GM23338 (cell line): ENCODE data around the gene ERC1. TPM values are rescaled to one million over a fixed set of nuclear protein-coding genes. Genes with fewer than 3 reads are reported as not detected.

Experiments used
- ATAC-seq: fragments of 200-7000 bp; cut with Tn5 transposase; 3 replicates; pipeline ENCODE4 v1.9.1; 2020
- DNase-seq: peaks from one replicate; pipeline ENCODE4 v3.0.0-alpha.2; 2015; ENCODE audit warnings: low spot score
- H2AFZ ChIP-seq: fragments of 200-600 bp; sonication (generic); 2 replicates; pipeline ENCODE4 v1.8.0; 2016; ENCODE audit warnings: antibody characterized with exemption, mild to moderate bottlenecking, moderate library complexity
- H3F3A ChIP-seq: fragments of 200-600 bp; sonication (generic); replicated peaks from 2 replicates; pipeline ENCODE4 v1.8.0; 2017; ENCODE audit warnings: antibody characterized with exemption, mixed run types, low read depth
- H3K27ac ChIP-seq: fragments of 200-600 bp; sonication (generic); 2 replicates; pipeline ENCODE4 v1.6.1; 2016; ENCODE audit warnings: low read depth
- H3K27me3 ChIP-seq: fragments of 200-600 bp; sonication (generic); 2 replicates; pipeline ENCODE4 v1.8.0; 2016; ENCODE audit warnings: mild to moderate bottlenecking, mixed run types, moderate library complexity; ENCODE audit not compliant: insufficient read depth
- H3K36me3 ChIP-seq: fragments of 200-600 bp; sonication (generic); 2 replicates; pipeline ENCODE4 v1.8.0; 2016; ENCODE audit warnings: mild to moderate bottlenecking; ENCODE audit not compliant: insufficient read depth
- H3K4me1 ChIP-seq: fragments of 200-600 bp; sonication (generic); 2 replicates; pipeline ENCODE4 v1.8.0; 2016; ENCODE audit warnings: mild to moderate bottlenecking, moderate library complexity; ENCODE audit not compliant: insufficient read depth
- H3K4me2 ChIP-seq: fragments of 200-600 bp; sonication (generic); 2 replicates; pipeline ENCODE4 v1.7.1; 2017; ENCODE audit warnings: mixed run types
- H3K4me3 ChIP-seq: fragments of 200-600 bp; sonication (generic); 2 replicates; pipeline ENCODE4 v1.6.1; 2016; ENCODE audit warnings: mixed run types
- H3K79me2 ChIP-seq: fragments of 200-600 bp; sonication (generic); replicated peaks from 2 replicates; pipeline ENCODE4 v1.8.0; 2017; ENCODE audit warnings: mild to moderate bottlenecking; ENCODE audit not compliant: insufficient read depth
- H3K9me2 ChIP-seq: fragments of 200-600 bp; sonication (generic); 2 replicates; pipeline ENCODE4 v1.8.0; 2017; ENCODE audit not compliant: insufficient read depth
- H4K20me1 ChIP-seq: fragments of 200-600 bp; sonication (generic); replicated peaks from 2 replicates; pipeline ENCODE4 v1.8.0; 2017; ENCODE audit warnings: mild to moderate bottlenecking; ENCODE audit not compliant: insufficient read depth
- H3K27ac Mint-ChIP-seq: 2 replicates; pipeline ENCODE4 v1.8.0; 2020; ENCODE audit warnings: inconsistent platforms, mild to moderate bottlenecking, moderate library complexity, mixed read lengths
- H3K27me3 Mint-ChIP-seq: 3 replicates; pipeline ENCODE4 v1.8.0; 2022; ENCODE audit warnings: low read depth, mild to moderate bottlenecking, moderate library complexity, mixed read lengths, inconsistent platforms; ENCODE audit not compliant: insufficient read depth, poor library complexity
- H3K36me3 Mint-ChIP-seq: 3 replicates; pipeline ENCODE4 v1.8.0; 2021; ENCODE audit warnings: low read depth, mild to moderate bottlenecking, inconsistent platforms, moderate library complexity, mixed read lengths
- H3K4me1 Mint-ChIP-seq: 3 replicates; pipeline ENCODE4 v1.8.0; 2020; ENCODE audit warnings: mild to moderate bottlenecking, inconsistent platforms, mixed read lengths
- H3K4me3 Mint-ChIP-seq: 3 replicates; pipeline ENCODE4 v1.8.0; 2021; ENCODE audit warnings: moderate library complexity, mild to moderate bottlenecking, inconsistent platforms, mixed read lengths
- H3K9me3 Mint-ChIP-seq: 3 replicates; pipeline ENCODE4 v1.8.0; 2020; ENCODE audit warnings: moderate library complexity, mild to moderate bottlenecking, inconsistent platforms, mixed read lengths
- CREB1 ChIP-seq: fragments of 250-450 bp; sonication (Bioruptor Pico); IDR thresholded peaks from 2 replicates; pipeline ENCODE4 v1.5.0; 2020; ENCODE audit warnings: low read depth, mild to moderate bottlenecking, moderate library complexity
- CTCF ChIP-seq, 2 experiments: fragments of 200-600 bp in 1 of 2; sonication (generic) in 1 of 2; conservative IDR thresholded peaks; 2 replicates each; pipeline versions ENCODE4 v1.5.1 to v1.6.1; 2016 to 2017; ENCODE audit warnings: antibody characterized with exemption in 2 of 2, low read depth in 2 of 2, mild to moderate bottlenecking in 2 of 2, moderate library complexity in 1 of 2
- ETS1 ChIP-seq: IDR thresholded peaks from 2 replicates; pipeline ENCODE4 v1.6.1; 2016; ENCODE audit warnings: antibody characterized with exemption
- EZH2 ChIP-seq: fragments of 200-600 bp; sonication (generic); IDR thresholded peaks from one replicate; pipeline ENCODE4 v1.8.0; 2017; ENCODE audit warnings: antibody characterized with exemption, mild to moderate bottlenecking, low read depth; ENCODE audit not compliant: unreplicated experiment
- EZH2phosphoT487 ChIP-seq: fragments of 200-600 bp; sonication (generic); IDR thresholded peaks from one replicate; pipeline ENCODE4 v1.8.1; 2018; ENCODE audit warnings: antibody characterized with exemption; ENCODE audit not compliant: unreplicated experiment
- JUNB ChIP-seq: IDR thresholded peaks from one replicate; pipeline ENCODE4 v1.6.1; 2016; ENCODE audit warnings: antibody characterized with exemption; ENCODE audit not compliant: unreplicated experiment
- NANOG ChIP-seq: IDR thresholded peaks from 2 replicates; pipeline ENCODE4 v1.6.1; 2016; ENCODE audit warnings: antibody characterized with exemption, borderline replicate concordance
- POLR2AphosphoS5 ChIP-seq: IDR thresholded peaks from 2 replicates; pipeline ENCODE4 v1.6.1; 2016; ENCODE audit warnings: antibody characterized with exemption, low read depth
- REST ChIP-seq: IDR thresholded peaks from one replicate; pipeline ENCODE4 v1.6.1; 2018; ENCODE audit warnings: antibody characterized with exemption; ENCODE audit not compliant: unreplicated experiment
- STAT1 ChIP-seq: IDR thresholded peaks from one replicate; pipeline ENCODE4 v1.6.1; 2016; ENCODE audit warnings: antibody characterized with exemption; ENCODE audit not compliant: unreplicated experiment
- ZNF114 ChIP-seq: fragments of 250-450 bp; sonication (Bioruptor Pico); IDR thresholded peaks from 2 replicates; pipeline ENCODE4 v1.5.0; 2020; ENCODE audit warnings: mild to moderate bottlenecking, moderate library complexity
- ZNF331 ChIP-seq: fragments of 250-450 bp; sonication (Bioruptor Pico); IDR thresholded peaks from 2 replicates; pipeline ENCODE4 v1.5.0; 2020; ENCODE audit warnings: low read depth, mild to moderate bottlenecking, moderate library complexity
- ZNF462 ChIP-seq: fragments of 250-450 bp; sonication (Bioruptor Pico); IDR thresholded peaks from 2 replicates; pipeline ENCODE4 v1.5.0; 2020; ENCODE audit warnings: mild to moderate bottlenecking, moderate library complexity
- polyA plus RNA-seq: library from polyadenylated mRNA; unstranded; fragments of >200 nt; fragmentation: Nextera tagmentation; extraction: Ambion mirVana; gene quantifications from 2 replicates; pipeline ENCODE4 v1.2.1, GENCODE V29; 2016
- total RNA-seq: library from RNA; depleted of rRNA; stranded (reverse); fragments of >200 nt; shearing (Covaris generic); gene quantifications from 2 replicates; pipeline ENCODE4 v1.2.3, GENCODE V29; 2014

The ERC1 gene
- total and polyA plus RNA-seq, 2 experiments from 2014 or later, result 28.1 to 35.3 TPM

GRCh38 chr12:1162081-1162760 lies 171.2 kb downstream of the ERC1 start (continued):
- TF ChIP-seq ZNF462 (CRISPR knock-in tag), result no peak
- no peak for TF ChIP-seq EZH2
- TF ChIP-seq EZH2phosphoT487, result no peak
- no peak for TF ChIP-seq ZNF331
- no peak for TF ChIP-seq JUNB
- TF ChIP-seq STAT1, result no peak
- TF ChIP-seq CREB1, result no peak

- Mint-ChIP-seq H3K4me1 (peaks cover 6% of the 10 kb centered on the region; the same call in 1 of the 3 replicates), H3K36me3 (peaks cover 3% of the 10 kb centered on the region; the same call in 2 of the 3 replicates), H3K27ac (no peak overlapping the region), H3K27me3 (peaks cover 7% of the 10 kb centered on the region), H3K4me3 (no peak overlapping the region), H3K9me3 (no peaks in the 10 kb centered on the region)
- no peak overlapping the region for H3K27ac ChIP-seq
- ATAC-seq (no peak), DNase-seq (no peak)
- no peaks in the 10 kb centered on the region for H3K4me1 ChIP-seq
- H3K4me2 ChIP-seq, result no peak overlapping the region
- H4K20me1 ChIP-seq, result peaks cover 6% of the 10 kb centered on the region; the same call in 1 of the 2 replicates
- no peaks in the 10 kb centered on the region for H3K9me2 ChIP-seq
- H3K27me3 ChIP-seq, result no peaks in the 10 kb centered on the region
- no peaks in the 10 kb centered on the region; the same call in 1 of the 2 replicates for H3K36me3 ChIP-seq
- H3K79me2 ChIP-seq, result no peaks in the 10 kb centered on the region; the same call in 1 of the 2 replicates
- H2AFZ ChIP-seq, result no peak overlapping the region
- H3K4me3 ChIP-seq, result no peak overlapping the region
- no peaks in the 10 kb centered on the region for H3F3A ChIP-seq
- TF ChIP-seq STAT1 (no peak), CTCF (conservative IDR thresholded peaks at IDR 0.05; ENCODE audit: low read depth in 2 of 2) (no peak), EZH2 (no peak), POLR2AphosphoS5 (no peak), CREB1 (no peak), ETS1 (no peak), ZNF331 (no peak), ZNF114 (CRISPR knock-in tag) (no peak), REST (no peak), NANOG (no peak)
These were observed 176.8 kb downstream of the ERC1 start for GRCh38 chr12:1167784-1168183.
